SIG-M5 (cell line): ENCODE results near the gene HRCT1.

Source experiments
- DNase-seq: peaks from one replicate; lab custom pipeline; 2025; lab: John Stamatoyannopoulos, UW

The HRCT1 gene

GRCh38 chr9:35944173-35944572, 38.2 kb downstream of the HRCT1 start:
- no peak for DNase-seq

GRCh38 chr9:35944841-35945240, 38.8 kb downstream of the HRCT1 start:
- no peak for DNase-seq

- DNase-seq = no peak
These were observed 39.5 kb downstream of the HRCT1 start for GRCh38 chr9:35945341-35946018.

- DNase-seq = no peak
These were observed 42.4 kb downstream of the HRCT1 start for GRCh38 chr9:35948451-35948850.

GRCh38 chr9:35948901-35949318, 42.9 kb downstream of the HRCT1 start:
- no peak for DNase-seq

- no peak for DNase-seq
These were observed 45.7 kb downstream of the HRCT1 start for GRCh38 chr9:35951736-35952135.

- no peak for DNase-seq
These were observed 46.7 kb downstream of the HRCT1 start for GRCh38 chr9:35952526-35953191.

GRCh38 chr9:35954942-35955546, 49.0 kb downstream of the HRCT1 start:
- no peak for DNase-seq

- no peak for DNase-seq
These were observed 50.6 kb downstream of the HRCT1 start for GRCh38 chr9:35956651-35957050.
